Measurements from ENCODE around the gene EPHA6.
"Not testable (repeated sequence)": the region's sequence is repeated elsewhere in the genome, so short reads cannot be mapped to it uniquely, and the experiment has no call there.

Gene EPHA6

GRCh38 chr3:97021778-97022177 lies 207.4 kb downstream of the EPHA6 start:
- H3K4me3 ChIP-seq = no peak overlapping the region
- H3K9ac ChIP-seq (ENCODE audit: insufficient read length) = no peak overlapping the region
- TF ChIP-seq EZH2 (IDR thresholded peaks at IDR 0.05) (no peak), POLR2AphosphoS5 (IDR thresholded peaks at IDR 0.05; ENCODE audit: borderline replicate concordance, low read depth, low read length) (no peak), FOXP2 (optimal IDR thresholded peaks at IDR 0.05; ENCODE audit: control extremely low read depth, extremely low read length, insufficient read depth) (no peak)
- H3K9me3 ChIP-seq (ENCODE audit: low read depth, low read length) = no peaks in the 10 kb centered on the region
- DNase-seq (ENCODE audit: low read depth, low spot score) = no peak
- no peak overlapping the region for H3K27ac ChIP-seq
- no peaks in the 10 kb centered on the region for H3K36me3 ChIP-seq (ENCODE audit: insufficient read depth, low read length)

GRCh38 chr3:97025612-97026011 lies 211.2 kb downstream of the EPHA6 start:
- not testable (repeated sequence) for H3K9ac ChIP-seq (ENCODE audit: insufficient read length); H3K27ac ChIP-seq; DNase-seq (ENCODE audit: low read depth, low spot score); H3K4me3 ChIP-seq; H3K9me3 ChIP-seq (ENCODE audit: low read depth, low read length); H3K36me3 ChIP-seq (ENCODE audit: insufficient read depth, low read length)

- no peak overlapping the region for H3K9ac ChIP-seq (ENCODE audit: insufficient read length)
- H3K4me3 ChIP-seq = no peak overlapping the region
- TF ChIP-seq POLR2AphosphoS5 (IDR thresholded peaks at IDR 0.05; ENCODE audit: borderline replicate concordance, low read depth, low read length) = no peak
- TF ChIP-seq FOXP2 (optimal IDR thresholded peaks at IDR 0.05; ENCODE audit: control extremely low read depth, extremely low read length, insufficient read depth) = no peak
- TF ChIP-seq EZH2 (IDR thresholded peaks at IDR 0.05) = no peak
- no peak overlapping the region for H3K27ac ChIP-seq
- no peaks in the 10 kb centered on the region for H3K36me3 ChIP-seq (ENCODE audit: insufficient read depth, low read length)
- no peak for DNase-seq (ENCODE audit: low read depth, low spot score)
- H3K9me3 ChIP-seq (ENCODE audit: low read depth, low read length) = no peaks in the 10 kb centered on the region
Observed at GRCh38 chr3:97029972-97030371, 215.6 kb downstream of the EPHA6 start.

GRCh38 chr3:97037294-97037943 lies 223.0 kb downstream of the EPHA6 start:
- H3K9me3 ChIP-seq (ENCODE audit: low read depth, low read length) = no peaks in the 10 kb centered on the region
- H3K4me3 ChIP-seq = no peak overlapping the region
- H3K36me3 ChIP-seq (ENCODE audit: insufficient read depth, low read length) = no peaks in the 10 kb centered on the region
- H3K9ac ChIP-seq (ENCODE audit: insufficient read length) = no peak overlapping the region
- no peak for DNase-seq (ENCODE audit: low read depth, low spot score)
- TF ChIP-seq POLR2AphosphoS5 (IDR thresholded peaks at IDR 0.05; ENCODE audit: borderline replicate concordance, low read depth, low read length) (no peak), FOXP2 (optimal IDR thresholded peaks at IDR 0.05; ENCODE audit: control extremely low read depth, extremely low read length, insufficient read depth) (no peak), EZH2 (IDR thresholded peaks at IDR 0.05) (no peak)
- H3K27ac ChIP-seq = no peak overlapping the region

- no peak for DNase-seq (ENCODE audit: low read depth, low spot score)
- Histone ChIP-seq H3K27ac (no peak overlapping the region), H3K4me3 (no peak overlapping the region), H3K9me3 (ENCODE audit: low read depth, low read length) (no peaks in the 10 kb centered on the region), H3K9ac (ENCODE audit: insufficient read length) (no peak overlapping the region), H3K36me3 (ENCODE audit: insufficient read depth, low read length) (no peaks in the 10 kb centered on the region)
- no peak for TF ChIP-seq POLR2AphosphoS5 (IDR thresholded peaks at IDR 0.05; ENCODE audit: borderline replicate concordance, low read depth, low read length)
- TF ChIP-seq EZH2 (IDR thresholded peaks at IDR 0.05) = no peak
- TF ChIP-seq FOXP2 (optimal IDR thresholded peaks at IDR 0.05; ENCODE audit: control extremely low read depth, extremely low read length, insufficient read depth) = no peak
Observed at GRCh38 chr3:97043411-97043810, 229.0 kb downstream of the EPHA6 start.

GRCh38 chr3:97057365-97057764 lies 243.0 kb downstream of the EPHA6 start:
- DNase-seq (ENCODE audit: low read depth, low spot score) = no peak
- Histone ChIP-seq H3K27ac (no peak overlapping the region), H3K36me3 (ENCODE audit: insufficient read depth, low read length) (no peaks in the 10 kb centered on the region), H3K4me3 (no peak overlapping the region), H3K9me3 (ENCODE audit: low read depth, low read length) (no peaks in the 10 kb centered on the region), H3K9ac (ENCODE audit: insufficient read length) (no peak overlapping the region)
- no peak for TF ChIP-seq FOXP2 (optimal IDR thresholded peaks at IDR 0.05; ENCODE audit: control extremely low read depth, extremely low read length, insufficient read depth)
- TF ChIP-seq EZH2 (IDR thresholded peaks at IDR 0.05) = no peak
- TF ChIP-seq POLR2AphosphoS5 (IDR thresholded peaks at IDR 0.05; ENCODE audit: borderline replicate concordance, low read depth, low read length) = no peak

- H3K4me3 ChIP-seq = peak overlapping the region; percentile 23
- H3K9me3 ChIP-seq (ENCODE audit: low read depth, low read length) = no peaks in the 10 kb centered on the region
- H3K27ac ChIP-seq = peak overlapping the region; percentile 3
- DNase-seq (ENCODE audit: low read depth, low spot score) = peak; percentile 83
- TF ChIP-seq EZH2 (IDR thresholded peaks at IDR 0.05) = no peak
- TF ChIP-seq POLR2AphosphoS5 (IDR thresholded peaks at IDR 0.05; ENCODE audit: borderline replicate concordance, low read depth, low read length) = no peak
- no peak for TF ChIP-seq FOXP2 (optimal IDR thresholded peaks at IDR 0.05; ENCODE audit: control extremely low read depth, extremely low read length, insufficient read depth)
- no peak overlapping the region for H3K9ac ChIP-seq (ENCODE audit: insufficient read length)
- H3K36me3 ChIP-seq (ENCODE audit: insufficient read depth, low read length) = no peaks in the 10 kb centered on the region
Observed at GRCh38 chr3:97059168-97059567, 244.8 kb downstream of the EPHA6 start.

- no peak overlapping the region for H3K27ac ChIP-seq
- H3K9ac ChIP-seq (ENCODE audit: insufficient read length) = no peak overlapping the region
- no peaks in the 10 kb centered on the region for H3K9me3 ChIP-seq (ENCODE audit: low read depth, low read length)
- H3K36me3 ChIP-seq (ENCODE audit: insufficient read depth, low read length) = no peaks in the 10 kb centered on the region
- TF ChIP-seq EZH2 (IDR thresholded peaks at IDR 0.05) (no peak), FOXP2 (optimal IDR thresholded peaks at IDR 0.05; ENCODE audit: control extremely low read depth, extremely low read length, insufficient read depth) (no peak), POLR2AphosphoS5 (IDR thresholded peaks at IDR 0.05; ENCODE audit: borderline replicate concordance, low read depth, low read length) (no peak)
- no peak overlapping the region for H3K4me3 ChIP-seq
- DNase-seq (ENCODE audit: low read depth, low spot score) = no peak
Observed at GRCh38 chr3:97066531-97066930, 252.1 kb downstream of the EPHA6 start.

GRCh38 chr3:97070302-97070701 lies 255.9 kb downstream of the EPHA6 start:
- Histone ChIP-seq H3K36me3 (ENCODE audit: insufficient read depth, low read length) (no peaks in the 10 kb centered on the region), H3K9ac (ENCODE audit: insufficient read length) (no peak overlapping the region), H3K4me3 (no peak overlapping the region), H3K9me3 (ENCODE audit: low read depth, low read length) (no peaks in the 10 kb centered on the region), H3K27ac (no peak overlapping the region)
- TF ChIP-seq POLR2AphosphoS5 (IDR thresholded peaks at IDR 0.05; ENCODE audit: borderline replicate concordance, low read depth, low read length) (no peak), EZH2 (IDR thresholded peaks at IDR 0.05) (no peak), FOXP2 (optimal IDR thresholded peaks at IDR 0.05; ENCODE audit: control extremely low read depth, extremely low read length, insufficient read depth) (no peak)
- DNase-seq (ENCODE audit: low read depth, low spot score) = no peak

Data from SK-N-MC (cell line).